Thymus (tissue), 2 donors: Measurements from ENCODE around the gene C2orf92. TPM values are rescaled to one million over a fixed set of nuclear protein-coding genes. Genes with fewer than 3 reads are reported as not detected.

Source experiments
- polyA plus RNA-seq: library from polyadenylated mRNA; stranded (reverse); fragments of 200-250 nt; gene quantifications from one replicate; pipeline ENCODE4 v1.2.3, GENCODE V29; 2013
- total RNA-seq: library from RNA; stranded (reverse); fragments of 120-200 nt; gene quantifications from one replicate; pipeline ENCODE4 v1.2.4, GENCODE V29; 2013
- donor health status: healthy.

C2orf92 gene
- total and polyA plus RNA-seq, 2 donors = 2.9 to 13.1 TPM

Other genes starting within 250 kb of the C2orf92 start
- 31.9 TPM for gene ANKRD36B, start 79.8 kb upstream of the C2orf92 start, total RNA-seq
- 47.6 TPM for gene ANKRD36B, start 79.8 kb upstream of the C2orf92 start, polyA plus RNA-seq
- 253 TPM for gene COX5B, start 23.7 kb upstream of the C2orf92 start, total RNA-seq
- gene COX5B, start 23.7 kb upstream of the C2orf92 start, polyA plus RNA-seq = 247 TPM
- gene ACTR1B, start 5.7 kb upstream of the C2orf92 start, total RNA-seq = 44.1 TPM
- 73.2 TPM for gene ACTR1B, start 5.7 kb upstream of the C2orf92 start, polyA plus RNA-seq
- gene ZAP70, start 43.9 kb downstream of the C2orf92 start, total RNA-seq = 160 TPM
- gene ZAP70, start 43.9 kb downstream of the C2orf92 start, polyA plus RNA-seq = 217 TPM